Measurements from ENCODE around the gene SMIM3. TPM values are rescaled to one million over a fixed set of nuclear protein-coding genes. Genes with fewer than 3 reads are reported as not detected.

The SMIM3 gene
- total RNA-seq, 1 donor from 2014 or later = 18.6 TPM

GRCh38 chr5:150765011-150765798, 13.4 kb upstream of the SMIM3 start:
- intact Hi-C loops (cut with micrococcal nuclease) = no loop called here

DNA sequence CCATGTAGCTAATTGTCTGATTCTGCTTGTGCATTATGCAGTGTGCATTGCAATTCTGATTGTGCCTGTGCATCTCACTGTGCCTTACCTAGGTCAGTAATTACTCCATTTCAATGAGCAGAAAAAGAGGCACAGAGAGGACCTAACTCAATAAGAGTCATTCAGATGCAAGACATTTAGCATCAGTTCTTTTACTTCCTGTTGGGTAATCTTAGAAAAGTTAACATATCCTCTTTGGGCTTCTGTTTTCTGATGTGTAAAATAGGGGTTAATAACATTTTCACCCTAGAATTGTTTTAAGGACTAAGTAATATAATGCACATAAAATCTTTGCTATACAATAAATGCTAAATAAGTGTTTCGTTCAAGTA, 12.8 kb upstream of the SMIM3 start:
- intact Hi-C loops (cut with micrococcal nuclease) = no loop called here

DNA sequence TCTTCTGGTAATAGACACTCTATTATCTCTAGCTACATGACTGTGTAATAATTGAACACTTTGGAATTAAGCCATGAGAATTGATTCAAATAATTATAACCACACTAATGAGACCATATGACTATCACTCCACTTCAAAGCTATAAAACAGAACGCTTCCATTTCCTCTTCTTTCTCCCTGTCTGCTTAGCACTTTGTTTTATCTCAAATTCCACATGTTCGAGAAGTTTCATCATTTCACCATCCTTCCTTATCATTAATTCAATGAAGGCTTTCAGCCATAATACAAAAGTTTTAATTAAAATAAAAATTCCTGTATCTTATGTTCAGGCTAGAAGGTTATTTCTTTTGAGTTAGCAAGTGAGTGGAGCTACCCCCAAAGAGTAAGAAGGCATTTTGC, 12.3 kb upstream of the SMIM3 start:
- intact Hi-C loops (cut with micrococcal nuclease) = no loop called here

GRCh38 chr5:150771034-150771795, 7.3 kb upstream of the SMIM3 start:
- intact Hi-C loops (cut with micrococcal nuclease) = no loop called here

DNA sequence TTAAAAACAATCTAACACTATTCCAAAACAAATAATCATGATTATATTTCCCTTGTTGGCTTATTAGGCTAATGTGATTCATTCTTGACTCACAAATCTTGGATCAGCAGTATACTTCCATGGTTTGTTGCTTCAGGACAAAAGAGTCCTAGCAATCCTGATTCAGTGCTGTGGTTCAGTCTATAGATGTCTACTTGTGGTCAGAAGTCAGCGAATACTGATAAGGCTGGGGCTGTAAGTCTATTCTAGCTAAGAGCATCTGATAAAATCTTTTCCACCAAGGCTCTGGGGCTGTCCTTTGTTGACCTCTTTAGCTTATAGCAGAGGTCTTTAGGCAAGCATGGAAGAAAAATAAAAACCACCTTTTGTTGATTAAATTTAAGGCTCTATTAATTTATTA, 4.4 kb upstream of the SMIM3 start:
- intact Hi-C loops (cut with micrococcal nuclease) = no loop called here

DNA sequence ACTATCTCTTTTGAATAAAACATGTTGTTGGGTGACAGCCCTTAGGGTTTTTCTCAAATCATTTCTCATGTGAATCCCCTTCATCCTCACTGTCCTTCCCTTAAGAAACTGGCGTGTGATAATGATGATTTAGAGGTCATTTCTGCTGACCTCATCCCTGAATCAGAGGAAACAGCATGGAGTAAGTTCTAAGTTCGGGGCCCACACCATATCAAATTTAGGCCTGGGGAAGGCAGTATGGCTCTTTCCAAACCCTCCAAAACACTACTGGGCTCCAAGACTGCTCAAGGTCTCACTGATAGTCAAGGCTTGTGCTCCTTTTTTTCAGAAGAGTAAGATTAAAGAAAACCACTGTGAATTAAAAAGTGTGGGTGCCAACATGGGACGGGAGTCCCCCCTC, 872 bp upstream of the SMIM3 start:
- intact Hi-C loops (cut with micrococcal nuclease) = loop anchor here (1.0 kb wide), 1 partner anchor 19 kb away; no protein-coding TSS in a partner anchor

DNA sequence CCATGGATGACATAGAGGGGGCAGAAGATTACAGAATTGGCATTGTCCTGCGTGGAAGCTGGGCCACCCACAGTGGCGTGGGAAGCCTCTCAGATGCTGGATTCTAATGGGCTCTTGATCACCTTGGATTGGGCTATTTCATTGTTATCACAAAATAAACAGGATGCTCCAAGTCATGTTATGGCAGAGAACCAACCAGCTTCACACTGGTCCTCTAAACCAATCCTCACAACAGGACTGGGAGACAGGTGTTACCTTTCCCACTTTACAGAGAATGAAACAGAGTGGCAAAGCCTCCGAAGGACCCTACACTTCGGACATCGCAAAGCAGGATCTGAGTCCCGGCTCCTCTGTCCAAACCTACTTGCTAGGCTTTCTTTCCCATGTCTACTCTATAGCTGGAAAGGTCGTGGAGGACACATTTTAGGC, 455 bp upstream of the SMIM3 start:
- intact Hi-C loops (cut with micrococcal nuclease) = loop anchor here (1.0 kb wide), 1 partner anchor 20 kb away; no protein-coding TSS in a partner anchor

- intact Hi-C loops (cut with micrococcal nuclease) = loop anchor here (1.0 to 10.0 kb wide), 8 partner anchors 68 to 825 kb away; partner anchors contain the start of genes GM2A, RBM22 and TNIP1
Observed at GRCh38 chr5:150779397-150780186, 1.0 kb downstream of the SMIM3 start.

DNA sequence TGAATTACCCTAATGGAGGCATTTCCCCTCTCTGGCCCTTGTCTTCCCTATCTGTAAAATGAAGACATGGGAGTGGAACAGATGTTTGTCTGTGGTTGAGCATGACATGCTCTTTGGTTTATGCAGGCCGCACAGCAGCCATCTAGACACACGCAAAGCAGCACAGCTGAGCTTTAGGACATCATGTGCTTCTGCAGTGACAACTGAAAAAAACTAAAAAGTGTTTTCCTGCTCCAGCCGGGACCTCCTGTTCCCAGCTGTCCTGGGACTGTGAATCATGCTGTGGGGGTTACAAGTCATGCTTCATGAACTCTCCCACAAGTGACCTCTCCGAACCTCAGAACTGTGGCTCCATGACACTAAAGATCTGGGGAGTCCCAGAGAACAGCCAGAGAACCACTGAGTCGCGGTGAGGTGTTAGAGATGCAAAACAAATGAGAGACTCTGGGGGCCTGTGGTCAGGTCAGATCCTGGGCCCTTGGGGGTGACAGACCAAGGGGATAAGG, 1.7 kb downstream of the SMIM3 start:
- intact Hi-C loops (cut with micrococcal nuclease) = loop anchor here (5.0 to 10.0 kb wide), 4 partner anchors 302 to 825 kb away; partner anchors contain the start of genes GM2A and TNIP1

DNA sequence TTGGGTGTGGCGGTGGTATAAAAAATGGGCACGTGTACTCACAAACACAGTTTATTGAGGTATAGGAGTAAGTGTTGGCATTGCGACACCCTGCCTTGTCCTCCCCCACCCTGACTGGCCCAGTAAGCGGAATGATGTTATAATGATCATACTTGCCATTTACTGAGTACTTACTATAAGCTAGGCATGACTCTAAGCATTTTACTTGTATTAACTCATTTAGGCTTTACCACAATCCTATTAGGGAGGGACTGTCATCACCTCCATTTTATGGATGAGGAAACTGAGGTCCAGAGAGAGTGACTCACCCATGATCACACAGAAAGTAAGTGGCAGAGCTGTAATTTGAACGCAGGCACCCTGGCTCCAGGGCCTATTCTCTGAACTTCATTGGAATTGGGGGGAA, 2.3 kb downstream of the SMIM3 start:
- intact Hi-C loops (cut with micrococcal nuclease) = loop anchor here (5.0 to 10.0 kb wide), 4 partner anchors 301 to 826 kb away; partner anchors contain the start of genes GM2A and TNIP1

DNA sequence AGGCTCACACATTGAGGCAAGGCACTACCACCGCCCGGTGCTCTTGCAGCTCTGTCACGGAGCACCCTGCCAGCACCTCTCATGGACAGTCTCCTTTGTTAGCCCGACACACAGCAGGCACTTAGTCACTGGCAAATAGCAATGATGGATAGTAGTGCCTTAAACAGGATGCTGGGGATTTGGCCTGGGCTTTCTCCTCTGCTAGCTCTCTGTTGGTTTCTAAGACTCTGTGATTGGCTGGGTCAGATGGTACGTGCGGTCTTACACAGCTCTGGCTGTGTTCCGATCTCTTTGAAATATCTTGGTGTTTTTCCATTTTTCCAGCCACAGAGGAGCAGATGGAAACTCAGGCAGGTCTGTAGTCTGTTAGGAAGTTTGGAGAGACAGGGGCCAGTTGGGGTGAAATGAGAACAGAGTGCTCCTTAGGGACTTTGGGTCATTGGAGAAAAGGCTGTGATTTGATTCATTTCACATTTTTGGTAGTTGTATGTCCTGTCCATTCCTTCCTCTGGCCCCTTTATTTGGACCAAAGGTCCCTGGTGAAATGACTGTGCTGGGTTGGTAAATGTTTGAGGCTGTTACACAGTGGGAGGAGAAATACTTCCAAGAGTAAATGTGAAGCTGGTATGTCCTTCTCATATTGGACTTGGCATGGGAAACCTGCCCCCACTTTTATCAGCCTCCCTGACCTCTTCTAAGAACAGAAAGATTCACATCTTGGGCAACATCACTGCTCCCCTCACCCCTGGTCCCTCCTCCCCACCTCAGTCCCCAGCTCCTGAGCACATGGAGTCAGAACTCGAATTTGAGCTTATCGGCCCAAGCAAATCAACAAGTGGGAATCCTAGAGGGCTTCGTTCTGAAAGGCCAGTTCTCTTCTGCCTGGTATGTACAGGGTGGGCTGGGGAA, 3.4 kb downstream of the SMIM3 start:
- intact Hi-C loops (cut with micrococcal nuclease) = loop anchor here (1.0 to 10.0 kb wide), 9 partner anchors 8 to 827 kb away; partner anchors contain the start of genes ANXA6, CD74, GM2A and SLC36A1

- intact Hi-C loops (cut with micrococcal nuclease) = loop anchor here (1.0 to 10.0 kb wide), 14 partner anchors 7 to 828 kb away; partner anchors contain the start of genes ANXA6, CD74, GM2A and RBM22
Observed at GRCh38 chr5:150782850-150783249, 4.3 kb downstream of the SMIM3 start.

- intact Hi-C loops (cut with micrococcal nuclease) = loop anchor here (1.0 to 10.0 kb wide), 13 partner anchors 18 to 829 kb away; partner anchors contain the start of genes ANXA6, CD74, GM2A and RBM22
Observed at GRCh38 chr5:150783422-150783928, 4.9 kb downstream of the SMIM3 start.

DNA sequence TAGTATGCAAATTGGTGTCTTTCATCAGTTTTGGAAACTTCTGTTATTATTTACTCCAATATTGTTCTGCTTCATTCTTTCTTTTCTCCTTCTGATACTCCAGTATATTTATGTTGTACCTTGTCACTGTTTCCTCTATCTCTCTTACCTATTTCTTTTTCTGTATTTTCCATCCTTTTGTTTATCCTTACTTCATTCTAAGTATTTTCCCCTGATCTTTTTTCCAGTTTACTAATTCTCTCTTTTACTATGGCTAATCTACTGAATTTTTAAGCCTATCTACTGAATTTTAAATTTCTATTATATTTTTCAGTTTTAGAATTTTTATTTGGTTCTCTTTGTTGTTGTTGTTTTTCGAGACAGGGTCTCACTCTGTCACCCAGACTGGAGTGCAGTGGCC, 7.4 kb downstream of the SMIM3 start:
- intact Hi-C loops (cut with micrococcal nuclease) = loop anchor here (10.0 kb wide), 1 partner anchor 831 kb away; no protein-coding TSS in a partner anchor

DNA sequence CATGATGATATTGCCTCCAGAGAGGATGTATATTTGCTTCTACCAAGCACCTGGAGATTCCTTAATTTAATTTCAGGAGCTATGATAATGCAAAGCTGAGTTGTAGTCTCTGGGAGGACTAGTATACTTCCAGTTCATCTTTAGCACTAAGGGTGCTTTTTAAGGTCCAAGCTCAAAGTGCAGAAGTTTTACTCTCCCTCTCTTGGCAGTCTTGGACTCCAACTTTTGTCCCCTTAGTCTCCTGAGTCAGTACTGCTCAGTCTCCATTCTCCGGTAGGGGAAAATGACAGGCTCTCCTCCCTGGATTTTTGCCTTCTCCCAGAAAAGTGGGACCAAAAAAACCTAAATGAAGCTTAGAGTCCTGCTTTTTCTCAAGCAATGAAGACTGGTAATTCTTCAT, 8.3 kb downstream of the SMIM3 start:
- intact Hi-C loops (cut with micrococcal nuclease) = loop anchor here (10.0 kb wide), 1 partner anchor 832 kb away; no protein-coding TSS in a partner anchor

GRCh38 chr5:150787656-150788055, 9.1 kb downstream of the SMIM3 start:
- intact Hi-C loops (cut with micrococcal nuclease) = loop anchor here (10.0 kb wide), 1 partner anchor 833 kb away; no protein-coding TSS in a partner anchor

GRCh38 chr5:150788977-150789376, 10.4 kb downstream of the SMIM3 start:
- intact Hi-C loops (cut with micrococcal nuclease) = loop anchor here (10.0 kb wide), 1 partner anchor 834 kb away; no protein-coding TSS in a partner anchor

DNA sequence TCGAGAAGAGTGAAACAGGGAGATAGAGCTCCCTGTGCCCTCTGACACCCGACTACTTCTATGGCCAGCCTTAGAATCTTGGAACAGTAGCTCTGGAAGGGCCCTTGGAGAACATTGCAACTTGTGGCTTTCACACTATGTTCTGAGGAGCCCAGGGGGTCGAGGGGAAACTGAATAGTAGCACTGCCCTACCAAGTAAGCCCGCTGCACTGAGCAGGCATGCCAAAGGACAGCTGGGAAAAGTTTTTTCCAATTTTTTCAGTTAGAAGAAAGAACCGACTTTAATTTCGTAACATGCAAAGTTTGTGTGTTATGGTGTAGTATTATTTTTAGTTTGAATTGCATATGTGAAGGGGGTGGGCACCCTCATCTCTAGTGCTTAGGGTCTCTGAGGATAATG, 10.9 kb downstream of the SMIM3 start:
- intact Hi-C loops (cut with micrococcal nuclease) = loop anchor here (10.0 kb wide), 1 partner anchor 835 kb away; no protein-coding TSS in a partner anchor
